Breast epithelium (tissue), 4 donors: ENCODE measurements around the gene KLC1. TPM values are rescaled to one million over a fixed set of nuclear protein-coding genes. Genes with fewer than 3 reads are reported as not detected.
A peak's percentile ranks its signal among the peaks of the same experiment; 100 is the strongest.

Source experiments
- DNase-seq, 2 donors: peaks; one replicate each; pipeline ENCODE4 v3.0.0-alpha.2; 2019; ENCODE audit warnings: low spot score in 2 of 2
- H3K27ac ChIP-seq, 2 donors: fragments of 200-600 bp; sonication (generic) in 1 of 2; one replicate each; pipeline ENCODE4 v1.5.1; 2016 to 2019; ENCODE audit warnings: mild to moderate bottlenecking in 1 of 2
- H3K27me3 ChIP-seq, 2 donors: fragments of 200-600 bp; sonication (generic) in 1 of 2; one replicate each; pipeline versions ENCODE4 v1.5.1 to v1.6.0; 2017 to 2019; ENCODE audit warnings: control low read depth in 1 of 2, mild to moderate bottlenecking in 1 of 2
- H3K36me3 ChIP-seq: fragments of 200-600 bp; one replicate; pipeline ENCODE4 v1.5.1; 2019
- H3K4me1 ChIP-seq, 2 donors: fragments of 200-600 bp; sonication (generic); one replicate each; pipeline ENCODE4 v1.5.1; 2016 to 2019; ENCODE audit warnings: control low read depth in 1 of 2
- H3K4me3 ChIP-seq, 3 donors: fragments of 200-600 bp; sonication (generic); 1 replicate in 2 of 3; 2 replicates in 1 of 3; pipeline ENCODE4 v1.5.1; 2016 to 2019; ENCODE audit warnings: mild to moderate bottlenecking in 3 of 3, moderate library complexity in 2 of 3
- H3K9me3 ChIP-seq, 2 donors: fragments of 200-600 bp; sonication (generic) in 1 of 2; one replicate each; pipeline ENCODE4 v1.5.1; 2016 to 2019; ENCODE audit warnings: control low read depth in 1 of 2
- CTCF ChIP-seq, 3 donors: fragments of 450-650 bp; IDR thresholded peaks; one replicate each; pipeline ENCODE4 v1.5.1; 2016 to 2017; ENCODE audit warnings: antibody characterized with exemption in 3 of 3, mild to moderate bottlenecking in 3 of 3, moderate library complexity in 3 of 3
- POLR2A ChIP-seq: fragments of 450-650 bp; IDR thresholded peaks from one replicate; pipeline ENCODE4 v1.6.1; 2016; ENCODE audit warnings: antibody characterized with exemption, mild to moderate bottlenecking, moderate library complexity
- POLR2AphosphoS5 ChIP-seq, 3 donors: sonication (generic); formaldehyde crosslinking; IDR thresholded peaks; one replicate each; pipeline ENCODE4 v1.6.1; 2017; ENCODE audit warnings: antibody characterized with exemption in 3 of 3
- intact Hi-C: fragments of 100-400 bp; cut with DNase I; formaldehyde crosslinking; loops from one replicate; pipeline ENCODE4 v1.15.1; 2023; ENCODE audit warnings: low total_unique reads
- total RNA-seq, 3 donors: library from RNA; depleted of rRNA; stranded (reverse); fragments of >200 nt; gene quantifications; one replicate each; pipeline ENCODE4 v1.1.0, GENCODE V29; 2016

Gene KLC1
- total RNA-seq, 3 donors from 2014 or later = 222 to 275 (median 253) TPM

DNA sequence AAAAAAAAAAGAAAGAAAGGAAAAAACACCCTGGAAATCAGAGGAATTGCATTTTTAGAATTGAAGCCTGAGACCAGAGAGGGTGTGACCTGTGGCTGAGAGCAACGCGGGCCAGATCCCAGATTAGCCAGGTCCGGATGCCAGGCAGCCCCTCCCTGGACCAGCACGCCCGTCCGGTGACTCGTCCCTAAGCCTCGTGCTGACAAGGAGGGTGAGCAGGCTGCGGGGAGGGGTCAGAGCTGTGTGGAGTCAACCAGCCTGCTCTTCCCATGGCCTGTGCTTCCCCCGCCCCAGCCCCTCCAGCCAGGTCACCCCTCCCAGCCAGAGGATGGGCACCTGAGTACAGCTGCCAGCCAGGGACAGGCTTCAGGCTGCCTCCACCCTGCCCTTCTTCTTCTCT, 4.2 kb upstream of the KLC1 start:
- TF ChIP-seq CTCF (IDR thresholded peaks at IDR 0.05) (no peak), POLR2AphosphoS5 (IDR thresholded peaks at IDR 0.05) (peak in 1 of 3 donors; percentile 61)
- Histone ChIP-seq H3K27me3 (no peaks in the 10 kb centered on the region), H3K4me1 (peaks cover 5% of the 10 kb centered on the region in 2 donors), H3K4me3 (peak overlapping the region in 1 of 3 donors; percentile 13), H3K9me3 (no peaks in the 10 kb centered on the region), H3K27ac (peak overlapping the region; percentile 62 to 77), H3K36me3 (no peaks in the 10 kb centered on the region)
- intact Hi-C loops = no loop called here
- DNase-seq = peak; percentile 49 to 67

GRCh38 chr14:103625356-103626095, 3.5 kb upstream of the KLC1 start:
- no peaks in the 10 kb centered on the region for H3K9me3 ChIP-seq
- H3K36me3 ChIP-seq = no peaks in the 10 kb centered on the region
- intact Hi-C loops = loop anchor here (2.0 kb wide), 1 partner anchor 49 kb away; no protein-coding TSS in a partner anchor
- peak overlapping the region in 1 of 3 donors; percentile 13 for H3K4me3 ChIP-seq
- no peak for TF ChIP-seq POLR2AphosphoS5 (IDR thresholded peaks at IDR 0.05)
- TF ChIP-seq POLR2A = no peak
- TF ChIP-seq CTCF (IDR thresholded peaks at IDR 0.05) = no peak
- peak overlapping the region; percentile 62 to 77 for H3K27ac ChIP-seq
- peaks cover 5 to 9% of the 10 kb centered on the region in 2 donors for H3K4me1 ChIP-seq
- DNase-seq = no peak
- no peaks in the 10 kb centered on the region for H3K27me3 ChIP-seq

DNA sequence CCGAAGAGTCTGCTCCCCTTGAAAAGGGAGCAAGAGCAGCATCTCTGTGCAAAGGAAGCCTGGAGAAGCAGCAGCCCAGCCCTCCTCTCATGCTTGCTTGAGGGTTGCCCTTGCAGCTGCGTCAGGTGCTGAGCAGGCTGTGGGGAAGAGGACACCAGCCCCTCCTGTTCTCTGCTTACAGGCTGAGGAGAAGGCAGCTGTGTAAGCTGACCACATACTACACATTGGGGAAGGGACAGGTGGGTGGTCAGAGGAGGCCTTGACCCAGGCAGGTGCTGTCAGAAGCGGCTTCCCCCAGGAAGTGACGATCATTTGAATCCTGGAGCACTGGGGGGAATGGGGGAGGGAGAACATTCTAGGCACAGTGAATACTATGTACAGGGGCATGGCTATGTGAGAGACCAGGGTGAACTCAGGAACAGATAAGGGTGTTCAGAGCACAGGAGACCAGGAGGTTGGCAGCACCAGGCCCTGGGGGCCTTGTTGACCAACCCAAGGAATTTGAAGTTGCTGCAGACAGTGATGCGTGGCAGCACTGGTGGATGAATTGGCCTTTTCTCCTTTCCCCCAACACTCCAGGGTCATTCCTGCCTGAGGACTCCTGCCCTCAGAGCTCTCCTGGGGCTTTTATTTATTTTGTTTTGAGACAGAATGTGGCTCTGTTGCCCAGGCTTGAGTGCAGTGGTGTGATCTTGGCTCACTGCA, 2.7 kb upstream of the KLC1 start:
- Histone ChIP-seq H3K9me3 (no peaks in the 10 kb centered on the region), H3K27ac (peak overlapping the region in 1 of 2 donors; percentile 16), H3K36me3 (no peaks in the 10 kb centered on the region), H3K27me3 (no peaks in the 10 kb centered on the region), H3K4me1 (peaks cover 5 to 12% of the 10 kb centered on the region in 2 donors), H3K4me3 (no peak overlapping the region)
- TF ChIP-seq POLR2A (no peak), CTCF (IDR thresholded peaks at IDR 0.05) (no peak), POLR2AphosphoS5 (IDR thresholded peaks at IDR 0.05) (no peak)
- no peak for DNase-seq
- intact Hi-C loops = loop anchor here (2.0 kb wide), 1 partner anchor 49 kb away; no protein-coding TSS in a partner anchor

DNA sequence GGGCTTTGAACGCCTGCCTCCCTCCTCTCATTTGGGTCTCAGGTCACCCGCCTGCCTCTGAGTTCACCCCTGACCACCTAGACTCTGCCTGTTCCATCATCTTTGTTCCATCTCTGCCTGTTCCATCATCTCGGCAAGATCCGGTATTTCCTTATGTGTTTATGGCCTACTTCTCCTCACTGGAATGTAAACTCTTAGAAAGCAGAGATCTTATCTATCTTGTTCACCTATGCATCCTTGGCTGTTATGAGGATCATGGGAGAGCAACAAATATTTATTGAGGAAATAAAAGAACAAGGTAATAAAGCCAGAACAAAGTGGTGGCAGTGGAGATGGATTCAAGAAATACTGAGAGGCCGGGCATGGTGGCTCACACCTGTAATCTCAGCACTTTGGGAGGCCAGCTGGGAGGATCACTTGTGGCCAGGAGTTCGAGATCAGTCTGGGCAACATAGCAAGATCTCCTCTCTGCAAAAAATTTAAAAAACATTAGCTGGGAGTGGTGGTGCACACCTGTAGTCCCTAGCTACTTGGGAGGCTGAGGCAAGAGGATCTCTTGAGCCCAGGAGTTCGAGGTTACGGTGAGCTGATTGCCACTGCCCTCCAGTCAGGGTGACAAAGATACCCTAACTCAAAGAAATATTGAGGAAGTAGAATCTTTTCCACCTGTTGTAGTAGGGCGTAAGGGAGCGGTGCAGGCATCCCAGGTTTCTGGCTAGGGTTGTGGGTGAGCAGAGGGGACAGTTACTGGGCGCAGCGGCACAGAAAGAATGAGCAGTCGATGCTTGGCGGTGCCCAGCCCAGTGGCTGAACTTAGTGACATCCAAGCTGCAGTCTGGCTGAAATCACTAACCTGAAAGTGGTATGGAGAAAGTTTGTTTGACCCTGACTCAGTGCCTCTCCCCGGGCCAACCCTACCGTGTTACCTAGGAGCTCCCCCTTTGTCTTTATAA, 1.7 kb upstream of the KLC1 start:
- Histone ChIP-seq H3K4me1 (peaks cover 5 to 12% of the 10 kb centered on the region in 2 donors), H3K36me3 (no peaks in the 10 kb centered on the region), H3K4me3 (no peak overlapping the region), H3K27me3 (no peaks in the 10 kb centered on the region), H3K27ac (peak overlapping the region; percentile 96 to 99), H3K9me3 (no peaks in the 10 kb centered on the region)
- intact Hi-C loops = loop anchor here (2.0 kb wide), 2 partner anchors 33 to 47 kb away; no protein-coding TSS in a partner anchor
- no peak for DNase-seq
- TF ChIP-seq POLR2AphosphoS5 (IDR thresholded peaks at IDR 0.05) (no peak), POLR2A (no peak), CTCF (IDR thresholded peaks at IDR 0.05) (no peak)
